Stimulated activated CD8-positive, alpha-beta memory T cell treated with anti-CD3 and anti-CD28 coated beads, Interleukin-15, amount 100 ng/mL, for 4 hours (primary cell): ENCODE measurements around the gene PAX2.

ENCODE experiments used
- DNase-seq, 2 donors: peaks; one replicate each; pipeline ENCODE4 v3.0.0-alpha.2; 2020; ENCODE audit warnings: low read depth in 2 of 2

PAX2 gene

GRCh38 chr10:100790761-100791208, 45.4 kb downstream of the PAX2 start:
- DNase-seq = no peak

- no peak for DNase-seq
These were observed 46.1 kb downstream of the PAX2 start for GRCh38 chr10:100791369-100792058.

GRCh38 chr10:100792574-100792973, 47.2 kb downstream of the PAX2 start:
- no peak for DNase-seq

GRCh38 chr10:100793055-100793454, 47.7 kb downstream of the PAX2 start:
- no peak for DNase-seq

- no peak for DNase-seq
These were observed 54.5 kb downstream of the PAX2 start for GRCh38 chr10:100799881-100800280.

- no peak for DNase-seq
These were observed 55.5 kb downstream of the PAX2 start for GRCh38 chr10:100800931-100801330.

GRCh38 chr10:100802196-100802595, 56.8 kb downstream of the PAX2 start:
- DNase-seq = no peak

- DNase-seq = no peak
These were observed 57.2 kb downstream of the PAX2 start for GRCh38 chr10:100802607-100803006.

- DNase-seq = no peak
These were observed 58.1 kb downstream of the PAX2 start for GRCh38 chr10:100803492-100803891.

GRCh38 chr10:100803908-100804307, 58.5 kb downstream of the PAX2 start:
- DNase-seq = no peak

GRCh38 chr10:100805543-100806355, 60.4 kb downstream of the PAX2 start:
- no peak for DNase-seq

GRCh38 chr10:100806356-100806645, 60.9 kb downstream of the PAX2 start:
- no peak for DNase-seq

GRCh38 chr10:100807241-100807951, 62.0 kb downstream of the PAX2 start:
- DNase-seq = no peak

- DNase-seq = no peak
These were observed 63.5 kb downstream of the PAX2 start for GRCh38 chr10:100808876-100809275.

- no peak for DNase-seq
These were observed 64.9 kb downstream of the PAX2 start for GRCh38 chr10:100810091-100810834.

GRCh38 chr10:100810835-100811116, 65.4 kb downstream of the PAX2 start:
- DNase-seq = no peak

GRCh38 chr10:100811261-100811660, 65.9 kb downstream of the PAX2 start:
- DNase-seq = no peak

- no peak for DNase-seq
These were observed 66.7 kb downstream of the PAX2 start for GRCh38 chr10:100811752-100812750.

- DNase-seq = no peak
These were observed 67.6 kb downstream of the PAX2 start for GRCh38 chr10:100812978-100813377.

- no peak for DNase-seq
These were observed 69.5 kb downstream of the PAX2 start for GRCh38 chr10:100814751-100815474.
